Measurements from ENCODE around the gene RDH13. TPM values are rescaled to one million over a fixed set of nuclear protein-coding genes. Genes with fewer than 3 reads are reported as not detected.

Gene RDH13
- total and polyA plus RNA-seq, 12 donors: 21.4 to 72.0 (median 53.2) TPM

GRCh38 chr19:55056827-55057226 is 6.1 kb downstream of the RDH13 start:
- no peaks in the 10 kb centered on the region for H3K27me3 ChIP-seq
- no peak for TF ChIP-seq CTCF (IDR thresholded peaks at IDR 0.05)
- no peak overlapping the region for H3K27ac ChIP-seq
- peaks cover 0 to 25% (median 7%) of the 10 kb centered on the region in 9 donors for H3K4me1 ChIP-seq
- no peak for DNase-seq
- 98% methylated on average over 9 of the region's 9 CpGs for WGBS, 2 donors
- H3K4me3 ChIP-seq: no peak overlapping the region
- no peaks in the 10 kb centered on the region for H3K9me3 ChIP-seq
- H3K36me3 ChIP-seq: peaks cover 0 to 80% (median 48%) of the 10 kb centered on the region in 9 donors
- intact Hi-C loops (cut with DNase I): loop anchor here in 1 of 10 donors (10.0 kb wide), 1 partner anchor 952 kb away; the partner anchor contains the start of genes NDUFA3 and OSCAR
- no peak for ATAC-seq

GRCh38 chr19:55053735-55054134 is 9.2 kb downstream of the RDH13 start:
- peaks cover 0 to 97% (median 62%) of the 10 kb centered on the region in 9 donors for H3K36me3 ChIP-seq
- ATAC-seq: no peak

DNA sequence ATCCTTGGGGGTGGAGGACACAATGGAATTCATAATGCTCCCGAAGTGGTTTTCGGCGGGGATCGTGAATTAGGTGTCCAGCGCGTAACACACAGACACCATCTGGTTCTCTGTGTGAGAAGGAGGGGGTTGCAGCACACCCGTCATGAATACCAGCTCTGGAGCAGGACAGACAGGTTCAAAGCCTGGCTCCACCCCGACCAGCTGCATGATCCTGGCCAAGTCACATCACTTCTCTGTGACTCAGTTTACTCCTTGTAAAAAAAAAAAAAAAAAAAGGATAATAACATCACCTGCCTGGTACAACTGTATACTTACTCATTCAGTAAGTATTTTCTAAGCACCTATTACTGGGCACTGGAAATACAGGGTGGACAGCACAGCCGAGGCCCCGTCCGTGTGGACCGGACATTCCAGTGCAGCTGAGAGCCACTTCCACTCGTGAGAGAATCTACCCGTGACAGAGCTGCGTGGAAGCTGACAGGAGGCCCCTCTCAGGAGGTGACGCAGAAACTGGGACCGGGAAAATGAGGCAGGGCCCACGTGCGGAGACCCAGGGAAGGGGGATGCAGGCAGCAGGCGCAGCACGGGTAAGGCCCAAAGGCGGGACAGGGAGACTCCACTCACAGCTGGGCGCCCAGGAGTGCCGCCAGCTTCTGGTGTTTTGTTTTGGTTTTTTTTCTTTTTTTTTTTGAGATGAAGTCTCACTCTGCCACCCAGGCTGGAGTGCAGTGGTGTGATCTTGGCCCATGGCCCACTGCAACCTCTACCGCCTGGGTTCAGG is 12.0 kb downstream of the RDH13 start:
- intact Hi-C loops (cut with DNase I): loop anchor here in 1 of 10 donors (10.0 kb wide), 1 partner anchor 946 kb away; the partner anchor contains the start of genes NDUFA3 and OSCAR

More at GRCh38 chr19:55053735-55054134, 9.2 kb downstream of the RDH13 start:
- H3K4me1 ChIP-seq: no peaks in the 10 kb centered on the region
- TF ChIP-seq CTCF (IDR thresholded peaks at IDR 0.05): no peak
- H3K27ac ChIP-seq: no peak overlapping the region
- no peak overlapping the region for H3K4me3 ChIP-seq
- no peaks in the 10 kb centered on the region for H3K9me3 ChIP-seq
- intact Hi-C loops (cut with DNase I): loop anchor here in 1 of 10 donors (10.0 kb wide), 1 partner anchor 949 kb away; the partner anchor contains the start of genes NDUFA3 and OSCAR
- 81 to 84% methylated on average over 7 of the region's 7 CpGs for WGBS, 2 donors
- no peak for DNase-seq
- no peaks in the 10 kb centered on the region for H3K27me3 ChIP-seq

DNA sequence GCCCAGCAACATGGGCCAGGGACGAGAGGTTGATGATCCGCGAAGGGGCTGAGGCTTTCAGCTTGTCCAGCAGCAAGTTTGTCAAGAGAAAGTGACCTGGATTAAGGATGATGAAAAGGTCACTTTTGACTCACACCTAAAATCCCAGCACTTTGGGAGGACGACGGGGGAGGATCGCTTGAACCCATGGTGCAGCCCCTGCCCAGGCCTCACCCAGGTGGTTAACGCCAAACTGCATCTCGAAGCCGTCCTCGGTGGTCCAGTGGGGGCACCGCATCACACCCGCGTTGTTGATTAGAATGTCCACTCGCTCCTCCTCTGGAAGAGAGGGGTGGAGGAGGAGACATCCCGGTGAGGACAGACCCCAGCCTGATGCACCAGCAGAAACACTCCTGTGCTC is 14.5 kb downstream of the RDH13 start:
- peaks cover 7 to 97% (median 69%) of the 10 kb centered on the region in 9 donors for H3K36me3 ChIP-seq
- no peaks in the 10 kb centered on the region for H3K4me1 ChIP-seq
- H3K4me3 ChIP-seq: no peak overlapping the region
- no peak for TF ChIP-seq CTCF (IDR thresholded peaks at IDR 0.05)
- intact Hi-C loops (cut with DNase I): no loop called here
- H3K27ac ChIP-seq: no peak overlapping the region
- no peaks in the 10 kb centered on the region for H3K27me3 ChIP-seq
- DNase-seq (no peak), ATAC-seq (no peak)
- H3K9me3 ChIP-seq: no peaks in the 10 kb centered on the region
- WGBS, 2 donors: 93 to 95% methylated on average over 15 of the region's 15 CpGs

More for the DNA sequence above, 12.0 kb downstream of the RDH13 start:
- H3K9me3 ChIP-seq: no peaks in the 10 kb centered on the region
- no peaks in the 10 kb centered on the region for H3K4me1 ChIP-seq
- H3K36me3 ChIP-seq: peaks cover 7 to 97% (median 61%) of the 10 kb centered on the region in 9 donors
- no peak overlapping the region for H3K4me3 ChIP-seq
- H3K27me3 ChIP-seq: no peaks in the 10 kb centered on the region
- no peak overlapping the region for H3K27ac ChIP-seq
- DNase-seq (no peak), ATAC-seq (no peak)
- TF ChIP-seq CTCF (IDR thresholded peaks at IDR 0.05): no peak
- WGBS, 2 donors: 97% methylated on average over 25 of the region's 25 CpGs
